ENCODE results near the gene AKR1C2. TPM values are rescaled to one million over a fixed set of nuclear protein-coding genes. Genes with fewer than 3 reads are reported as not detected.

AKR1C2 gene
- total and polyA plus RNA-seq, 10 of the 15 experiments (the other 5 are each of a cell fraction or from before 2014, with no cell fraction given), result 0.31 to 0.44 (median 0.36) TPM; not detected in 7

DNA sequence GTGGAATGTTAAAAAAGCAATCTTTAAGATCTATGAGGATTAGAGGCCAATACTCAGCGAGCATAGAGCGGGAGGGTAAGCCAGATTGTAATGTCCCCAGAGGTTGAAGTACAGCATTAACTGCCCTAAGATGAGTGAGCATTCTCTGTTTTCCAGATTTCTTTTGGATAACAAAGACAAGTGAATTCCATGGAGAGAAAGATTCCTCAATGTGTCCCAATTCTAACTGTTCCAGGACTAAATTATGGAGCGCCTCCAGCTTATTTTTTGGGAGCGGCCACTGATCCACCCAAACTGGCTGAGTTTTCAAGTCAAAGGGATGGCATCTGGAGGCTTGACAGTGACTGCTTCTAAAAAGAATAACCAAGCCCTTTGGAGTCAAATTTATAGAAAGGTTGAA, 39.3 kb upstream of the AKR1C2 start (continued):
- TF ChIP-seq CBX3 (IDR thresholded peaks at IDR 0.05; ENCODE audit: borderline replicate concordance, low read depth), result no peak
- no peak for TF ChIP-seq SPI1 (IDR thresholded peaks at IDR 0.05; ENCODE audit: borderline replicate concordance, insufficient read depth, low read depth, low read length)
- TF ChIP-seq CHD1 (IDR thresholded peaks at IDR 0.05; ENCODE audit: low read depth, low read length), result no peak
- no peak for TF ChIP-seq BHLHE40 (IDR thresholded peaks at IDR 0.05; ENCODE audit: borderline replicate concordance in 1 of 2, low read depth in 2 of 2, low read length in 1 of 2)

DNA sequence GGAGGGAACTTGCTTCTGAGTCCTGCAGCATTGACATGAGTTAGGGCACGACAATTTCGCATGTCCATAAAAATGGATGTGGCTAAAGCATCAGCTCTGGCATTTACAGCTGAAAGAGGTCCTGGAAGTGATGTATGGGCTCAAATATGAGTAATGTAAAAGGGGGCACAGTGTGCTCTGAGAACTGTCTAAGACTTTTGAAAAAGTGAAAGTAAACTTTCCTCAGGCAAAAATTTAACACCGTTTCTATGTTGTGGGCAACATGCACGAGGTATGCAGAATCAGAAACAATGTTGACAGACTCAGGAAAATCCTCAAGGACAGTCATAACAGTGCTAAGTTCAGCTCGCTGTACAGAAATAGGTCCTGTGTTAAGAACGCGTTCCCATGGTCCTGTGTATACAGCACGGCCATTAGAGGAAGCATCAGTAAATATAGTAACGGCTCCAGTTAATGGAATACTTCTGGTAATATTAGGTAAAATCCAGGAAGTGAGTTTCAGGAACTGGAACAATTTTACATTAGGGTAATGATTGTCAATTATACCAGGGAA, 37.9 kb upstream of the AKR1C2 start:
- ChIA-PET SMC1A (ENCODE audit: uncharacterized antibody, unreplicated experiment) (no interaction called here), CTCF (no interaction called here), RAD21 (ENCODE audit: unreplicated experiment) (no interaction called here), POLR2A (no interaction called here)
- ATAC-seq (no peak), DNase-seq (ENCODE audit: low read depth, low spot score) (no peak), FAIRE-seq (no peak)
- no peaks in the 10 kb centered on the region for H3K79me2 ChIP-seq (ENCODE audit: control insufficient read depth, insufficient read depth, low read length)
- H3K9me3 ChIP-seq (replicated peaks; ENCODE audit: control insufficient read depth, insufficient read depth, low read length), result no peaks in the 10 kb centered on the region
- no peak overlapping the region for H3K27ac ChIP-seq (ENCODE audit: control insufficient read depth, insufficient read depth)
- H3K36me3 ChIP-seq (ENCODE audit: control insufficient read depth in 2 of 2, insufficient read depth in 2 of 2, low read length in 1 of 2), result no peaks in the 10 kb centered on the region
- no peaks in the 10 kb centered on the region for H3K27me3 ChIP-seq (replicated peaks in 1 of 2; ENCODE audit: control insufficient read depth in 2 of 2, insufficient read depth in 2 of 2, low read length in 1 of 2)
- intact Hi-C loops (cut with micrococcal nuclease; ENCODE audit: unreplicated experiment) (no loop called here), in situ Hi-C loops (cut with MboI) (no loop called here)
- 24% methylated on average over 9 of the region's 9 CpGs for WGBS (ENCODE audit: insufficient coverage, insufficient replicate concordance, low lambda C conversion rate, missing lambda C conversion rate)
- H3K4me2 ChIP-seq (ENCODE audit: control insufficient read depth, insufficient read depth), result no peak overlapping the region
- BruUV-seq (replicated peaks), result no TSS peak
- H3K4me3 ChIP-seq, result no peak overlapping the region
- H3K4me1 ChIP-seq (ENCODE audit: control insufficient read depth, insufficient read depth, low read length), result no peaks in the 10 kb centered on the region
- no peaks in the 10 kb centered on the region for H4K20me1 ChIP-seq (ENCODE audit: control insufficient read depth, insufficient read depth)
- TF ChIP-seq, protein P1, sequence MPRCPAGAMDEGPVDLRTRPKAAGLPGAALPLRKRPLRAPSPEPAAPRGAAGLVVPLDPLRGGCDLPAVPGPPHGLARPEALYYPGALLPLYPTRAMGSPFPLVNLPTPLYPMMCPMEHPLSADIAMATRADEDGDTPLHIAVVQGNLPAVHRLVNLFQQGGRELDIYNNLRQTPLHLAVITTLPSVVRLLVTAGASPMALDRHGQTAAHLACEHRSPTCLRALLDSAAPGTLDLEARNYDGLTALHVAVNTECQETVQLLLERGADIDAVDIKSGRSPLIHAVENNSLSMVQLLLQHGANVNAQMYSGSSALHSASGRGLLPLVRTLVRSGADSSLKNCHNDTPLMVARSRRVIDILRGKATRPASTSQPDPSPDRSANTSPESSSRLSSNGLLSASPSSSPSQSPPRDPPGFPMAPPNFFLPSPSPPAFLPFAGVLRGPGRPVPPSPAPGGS (IDR thresholded peaks at IDR 0.05; ENCODE audit: borderline replicate concordance, insufficient read depth, low read depth, low read length, poor library complexity, severe bottlenecking), result no peak
- TF ChIP-seq BACH1 (IDR thresholded peaks at IDR 0.05; ENCODE audit: borderline replicate concordance) (no peak), SIX5 (IDR thresholded peaks at IDR 0.05; ENCODE audit: low read depth, low read length, severe bottlenecking) (no peak), PML (IDR thresholded peaks at IDR 0.05; ENCODE audit: low read length) (no peak), RELA (IDR thresholded peaks at IDR 0.05; ENCODE audit: borderline replicate concordance, partially characterized antibody) (no peak), HDAC2 (IDR thresholded peaks at IDR 0.05) (no peak), NFIC (IDR thresholded peaks at IDR 0.05; ENCODE audit: low read depth, low read length) (no peak)
- TF ChIP-seq, protein P2, sequence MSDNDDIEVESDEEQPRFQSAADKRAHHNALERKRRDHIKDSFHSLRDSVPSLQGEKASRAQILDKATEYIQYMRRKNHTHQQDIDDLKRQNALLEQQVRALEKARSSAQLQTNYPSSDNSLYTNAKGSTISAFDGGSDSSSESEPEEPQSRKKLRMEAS (IDR thresholded peaks at IDR 0.05; ENCODE audit: low read depth, low read length), result no peak
- TF ChIP-seq, protein P3, sequence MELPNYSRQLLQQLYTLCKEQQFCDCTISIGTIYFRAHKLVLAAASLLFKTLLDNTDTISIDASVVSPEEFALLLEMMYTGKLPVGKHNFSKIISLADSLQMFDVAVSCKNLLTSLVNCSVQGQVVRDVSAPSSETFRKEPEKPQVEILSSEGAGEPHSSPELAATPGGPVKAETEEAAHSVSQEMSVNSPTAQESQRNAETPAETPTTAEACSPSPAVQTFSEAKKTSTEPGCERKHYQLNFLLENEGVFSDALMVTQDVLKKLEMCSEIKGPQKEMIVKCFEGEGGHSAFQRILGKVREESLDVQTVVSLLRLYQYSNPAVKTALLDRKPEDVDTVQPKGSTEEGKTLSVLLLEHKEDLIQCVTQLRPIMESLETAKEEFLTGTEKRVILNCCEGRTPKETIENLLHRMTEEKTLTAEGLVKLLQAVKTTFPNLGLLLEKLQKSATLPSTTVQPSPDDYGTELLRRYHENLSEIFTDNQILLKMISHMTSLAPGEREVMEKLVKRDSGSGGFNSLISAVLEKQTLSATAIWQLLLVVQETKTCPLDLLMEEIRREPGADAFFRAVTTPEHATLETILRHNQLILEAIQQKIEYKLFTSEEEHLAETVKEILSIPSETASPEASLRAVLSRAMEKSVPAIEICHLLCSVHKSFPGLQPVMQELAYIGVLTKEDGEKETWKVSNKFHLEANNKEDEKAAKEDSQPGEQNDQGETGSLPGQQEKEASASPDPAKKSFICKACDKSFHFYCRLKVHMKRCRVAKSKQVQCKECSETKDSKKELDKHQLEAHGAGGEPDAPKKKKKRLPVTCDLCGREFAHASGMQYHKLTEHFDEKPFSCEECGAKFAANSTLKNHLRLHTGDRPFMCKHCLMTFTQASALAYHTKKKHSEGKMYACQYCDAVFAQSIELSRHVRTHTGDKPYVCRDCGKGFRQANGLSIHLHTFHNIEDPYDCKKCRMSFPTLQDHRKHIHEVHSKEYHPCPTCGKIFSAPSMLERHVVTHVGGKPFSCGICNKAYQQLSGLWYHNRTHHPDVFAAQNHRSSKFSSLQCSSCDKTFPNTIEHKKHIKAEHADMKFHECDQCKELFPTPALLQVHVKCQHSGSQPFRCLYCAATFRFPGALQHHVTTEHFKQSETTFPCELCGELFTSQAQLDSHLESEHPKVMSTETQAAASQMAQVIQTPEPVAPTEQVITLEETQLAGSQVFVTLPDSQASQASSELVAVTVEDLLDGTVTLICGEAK (IDR thresholded peaks at IDR 0.05; ENCODE audit: borderline replicate concordance), result no peak
- TF ChIP-seq, protein P4, sequence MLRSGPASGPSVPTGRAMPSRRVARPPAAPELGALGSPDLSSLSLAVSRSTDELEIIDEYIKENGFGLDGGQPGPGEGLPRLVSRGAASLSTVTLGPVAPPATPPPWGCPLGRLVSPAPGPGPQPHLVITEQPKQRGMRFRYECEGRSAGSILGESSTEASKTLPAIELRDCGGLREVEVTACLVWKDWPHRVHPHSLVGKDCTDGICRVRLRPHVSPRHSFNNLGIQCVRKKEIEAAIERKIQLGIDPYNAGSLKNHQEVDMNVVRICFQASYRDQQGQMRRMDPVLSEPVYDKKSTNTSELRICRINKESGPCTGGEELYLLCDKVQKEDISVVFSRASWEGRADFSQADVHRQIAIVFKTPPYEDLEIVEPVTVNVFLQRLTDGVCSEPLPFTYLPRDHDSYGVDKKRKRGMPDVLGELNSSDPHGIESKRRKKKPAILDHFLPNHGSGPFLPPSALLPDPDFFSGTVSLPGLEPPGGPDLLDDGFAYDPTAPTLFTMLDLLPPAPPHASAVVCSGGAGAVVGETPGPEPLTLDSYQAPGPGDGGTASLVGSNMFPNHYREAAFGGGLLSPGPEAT (IDR thresholded peaks at IDR 0.05; ENCODE audit: low read depth), result no peak
- no peak overlapping the region for H2AFZ ChIP-seq (ENCODE audit: control insufficient read depth, low read depth, low read length)
- no peak overlapping the region for H3K9ac ChIP-seq (ENCODE audit: control insufficient read depth, insufficient read depth, low read length)

Data from GM12878 (cell line).